GM12891 (cell line): ENCODE measurements around the gene CGGBP1. TPM values are rescaled to one million over a fixed set of nuclear protein-coding genes. Genes with fewer than 3 reads are reported as not detected.
A peak's percentile ranks its signal among the peaks of the same experiment; 100 is the strongest.

Source experiments
- DNase-seq: peaks from one replicate; pipeline ENCODE4 v3.0.0; 2011; ENCODE audit warnings: low spot score; ENCODE audit not compliant: insufficient read length
- FAIRE-seq: peaks from 2 replicates; lab custom pipeline; 2011; peaks lifted over from hg19 to GRCh38; lab: Jason Lieb, UNC
- PAX5 ChIP-seq: IDR thresholded peaks from 2 replicates; pipeline ENCODE4 v1.6.1; 2011; ENCODE audit warnings: low read length, moderate library complexity, mild to moderate bottlenecking; ENCODE audit not compliant: insufficient read depth, severe bottlenecking
- POLR2A ChIP-seq: IDR thresholded peaks from 2 replicates; pipeline ENCODE4 v1.6.1; 2011; ENCODE audit warnings: low read depth, low read length, control low read depth
- POLR2AphosphoS5 ChIP-seq: IDR thresholded peaks from 2 replicates; pipeline ENCODE4 v1.6.1; 2011; ENCODE audit warnings: low read depth, low read length, control low read depth
- POU2F2 ChIP-seq: IDR thresholded peaks from 2 replicates; pipeline ENCODE4 v1.6.1; 2011; ENCODE audit warnings: low read depth, mild to moderate bottlenecking, control low read depth, low read length, moderate library complexity
- SPI1 ChIP-seq: IDR thresholded peaks from 2 replicates; pipeline ENCODE4 v1.6.1; 2011; ENCODE audit warnings: low read depth, low read length, control low read depth
- TAF1 ChIP-seq: IDR thresholded peaks from 2 replicates; pipeline ENCODE4 v1.6.1; 2011; ENCODE audit warnings: low read depth, low read length, control low read depth
- polyA plus RNA-seq: library from polyadenylated mRNA; unstranded; fragments of >200 nt; gene quantifications from one replicate; pipeline ENCODE4 v1.2.1, GENCODE V29; 2012; ENCODE audit warnings: low read depth, missing spikeins, inconsistent platforms; ENCODE audit not compliant: missing spikeins

The CGGBP1 gene
- polyA plus RNA-seq = 25.1 TPM

DNA sequence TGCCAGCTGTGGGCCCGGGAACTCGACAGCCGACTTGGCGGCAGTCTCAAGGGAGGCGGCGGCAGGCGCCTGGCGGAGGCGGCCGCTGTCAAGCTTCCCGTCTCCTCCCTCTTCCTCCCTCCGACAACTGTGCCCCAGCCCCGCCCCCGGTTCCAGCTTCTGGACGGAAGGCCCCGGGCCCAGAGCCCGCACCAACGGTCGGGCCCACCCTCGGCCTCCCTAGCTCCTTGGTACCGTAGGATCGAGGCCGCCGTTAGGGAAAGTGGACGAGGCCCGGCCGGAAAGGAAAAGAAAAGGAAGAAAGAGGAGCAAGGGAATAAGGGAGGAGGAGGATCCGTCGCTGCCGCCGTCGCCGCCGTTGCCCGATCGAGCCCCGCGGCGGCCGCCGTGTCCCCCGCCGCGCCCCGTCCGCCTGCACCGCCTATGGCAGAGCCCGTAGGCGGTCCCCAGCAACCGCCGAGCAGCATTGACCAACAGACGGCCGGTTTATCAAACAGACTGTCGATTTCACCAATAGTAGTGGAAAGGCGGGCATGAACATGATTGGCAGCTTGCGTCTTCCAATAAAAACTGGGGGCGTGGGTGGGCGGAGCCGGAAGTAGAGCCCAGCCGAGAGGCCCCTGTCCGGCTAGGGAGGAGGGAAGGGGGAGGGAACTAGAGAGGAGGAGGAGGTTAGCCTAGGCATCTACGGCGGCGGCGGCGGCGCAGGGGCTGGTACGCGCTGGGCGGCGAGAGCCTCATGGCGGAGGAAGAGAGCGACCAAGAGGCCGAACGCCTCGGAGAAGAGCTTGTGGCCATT, at the start of gene CGGBP1, which contains the start of gene ZNF654:
Gene CGGBP1 (minus strand): TSS at position 425 of the 799 bp plus-strand sequence. CDS start 3,029 bp downstream, outside the sequence.
Gene ZNF654 (plus strand): TSS at position 675 of the 799 bp plus-strand sequence. CDS start 65 bp downstream, at position 740.
- TF ChIP-seq PAX5 (no peak), POU2F2 (0 out of 2 replicates have a peak, but pooled peaks have one; percentile 25), POLR2AphosphoS5 (peak; percentile 79), TAF1 (peak; percentile 54; the same call in 1 of the 2 replicates), POLR2A (peak; percentile 73), SPI1 (peak; percentile 34; the same call in 1 of the 2 replicates)
- FAIRE-seq (peak; percentile 96), DNase-seq (peak; percentile 78)

DNA sequence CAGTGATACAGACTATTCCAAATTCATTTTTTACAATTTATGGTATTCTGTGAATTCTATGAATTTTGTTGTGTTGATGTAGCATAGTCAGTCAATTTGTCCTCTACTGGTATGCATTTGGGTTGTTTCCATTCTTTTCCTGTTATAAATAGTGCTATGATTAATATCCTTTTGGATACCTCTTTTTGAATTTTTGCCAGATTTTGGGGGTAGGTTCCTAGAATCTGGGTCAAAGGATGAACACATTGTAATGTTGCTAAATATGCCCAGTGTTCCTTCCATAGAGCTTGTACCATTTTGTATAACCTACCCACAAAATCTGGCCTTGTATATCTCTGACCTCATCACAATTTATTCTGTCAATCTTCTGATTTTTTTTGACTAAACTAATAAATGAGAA, 46.5 kb upstream of the CGGBP1 start:
- DNase-seq = no peak
- no peak for FAIRE-seq
- TF ChIP-seq PAX5 (no peak), TAF1 (no peak)

DNA sequence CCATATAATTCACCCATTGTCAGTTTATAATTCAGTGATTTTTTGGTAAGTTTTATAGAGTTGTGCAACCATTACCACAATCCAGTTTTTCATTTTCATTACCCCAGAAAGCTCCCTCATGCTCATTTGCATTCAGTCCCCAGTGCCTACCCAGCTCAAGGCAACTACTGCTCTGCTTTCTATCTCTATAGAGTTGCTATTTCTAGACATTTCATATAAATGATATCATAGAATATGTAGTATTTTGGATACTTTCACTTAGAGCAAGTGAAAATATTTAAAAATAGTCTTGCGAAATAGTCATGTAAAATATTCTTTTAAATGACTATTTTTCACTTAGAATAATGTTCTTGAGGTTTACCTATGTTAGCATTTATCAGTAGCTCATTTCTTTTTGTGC, 42.3 kb upstream of the CGGBP1 start:
- DNase-seq = no peak
- TF ChIP-seq POLR2A (no peak), TAF1 (no peak), PAX5 (no peak), POU2F2 (no peak), POLR2AphosphoS5 (no peak), SPI1 (no peak)
- no peak for FAIRE-seq

- DNase-seq (no peak), FAIRE-seq (no peak)
- no peak for TF ChIP-seq SPI1
- TF ChIP-seq POLR2AphosphoS5 = no peak
- no peak for TF ChIP-seq POU2F2
- TF ChIP-seq PAX5 = no peak
- TF ChIP-seq POLR2A = no peak
- TF ChIP-seq TAF1 = no peak
These were observed 34.5 kb upstream of the CGGBP1 start for GRCh38 chr3:88093266-88093665.

DNA sequence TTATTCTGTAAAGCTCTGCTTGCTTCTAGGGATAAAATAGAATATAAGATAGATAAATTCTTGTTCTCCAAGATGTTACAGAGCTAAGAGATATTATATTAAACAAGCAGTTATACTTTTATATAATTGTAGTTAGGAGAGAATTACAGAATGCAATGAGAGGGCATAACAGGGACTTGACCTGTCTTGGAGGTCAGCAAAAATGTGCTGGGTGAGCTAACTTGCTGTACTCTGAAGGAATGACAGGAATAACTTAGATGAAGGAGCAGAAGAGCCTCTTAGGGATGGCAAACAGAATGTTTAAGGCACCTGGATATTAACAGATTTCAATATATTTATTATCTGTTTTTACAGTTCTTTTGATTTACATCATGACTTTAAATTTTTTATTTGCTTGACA, 33.5 kb upstream of the CGGBP1 start:
- TF ChIP-seq SPI1 (no peak), POLR2AphosphoS5 (no peak), POLR2A (no peak), POU2F2 (no peak), TAF1 (no peak), PAX5 (no peak)
- DNase-seq (no peak), FAIRE-seq (no peak)

DNA sequence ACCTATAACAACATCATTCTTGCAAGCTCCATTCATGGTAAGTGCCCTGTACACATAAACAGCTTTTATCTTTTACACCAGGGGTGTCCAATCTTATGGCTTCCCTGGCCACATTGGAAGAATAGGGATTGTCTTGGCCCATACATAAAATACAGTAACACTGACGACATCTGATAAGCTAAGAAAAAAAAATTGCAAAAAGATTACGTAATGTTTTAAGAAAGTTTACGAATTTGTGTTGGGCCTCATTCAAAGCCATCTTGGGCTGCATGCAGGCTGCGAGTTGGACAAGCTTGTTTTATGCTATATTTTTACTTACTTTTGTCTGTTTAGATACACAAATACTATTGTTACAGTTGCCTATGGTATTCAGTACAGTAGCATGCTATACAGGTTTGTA, 31.9 kb upstream of the CGGBP1 start:
- DNase-seq (no peak), FAIRE-seq (peak; percentile 28)
- no peak for TF ChIP-seq TAF1
- TF ChIP-seq POLR2A = no peak
- TF ChIP-seq POU2F2 = no peak
- TF ChIP-seq SPI1 = no peak
- TF ChIP-seq POLR2AphosphoS5 = no peak
- no peak for TF ChIP-seq PAX5

DNA sequence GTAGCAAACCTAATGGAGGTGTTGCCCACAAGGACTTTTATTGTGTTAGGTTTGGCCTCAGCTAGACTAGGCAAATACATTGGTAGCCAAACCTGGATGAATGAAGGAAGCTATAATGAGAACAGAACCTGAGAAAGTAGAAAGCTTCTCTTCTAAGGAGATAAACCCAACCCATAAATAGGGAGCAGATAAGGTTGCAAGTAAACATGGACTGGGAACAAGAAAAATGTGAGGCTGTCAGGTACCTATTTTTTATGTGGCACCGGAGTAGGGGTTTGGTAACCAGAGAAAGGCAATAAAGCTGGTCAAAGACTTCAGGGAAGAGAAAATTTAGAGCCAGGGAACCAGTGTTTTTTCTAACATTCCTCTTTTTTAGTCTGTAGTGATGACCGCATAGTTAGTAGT, 25.3 kb upstream of the CGGBP1 start:
- DNase-seq (no peak), FAIRE-seq (no peak)
- TF ChIP-seq PAX5 (no peak), POLR2AphosphoS5 (no peak)

DNA sequence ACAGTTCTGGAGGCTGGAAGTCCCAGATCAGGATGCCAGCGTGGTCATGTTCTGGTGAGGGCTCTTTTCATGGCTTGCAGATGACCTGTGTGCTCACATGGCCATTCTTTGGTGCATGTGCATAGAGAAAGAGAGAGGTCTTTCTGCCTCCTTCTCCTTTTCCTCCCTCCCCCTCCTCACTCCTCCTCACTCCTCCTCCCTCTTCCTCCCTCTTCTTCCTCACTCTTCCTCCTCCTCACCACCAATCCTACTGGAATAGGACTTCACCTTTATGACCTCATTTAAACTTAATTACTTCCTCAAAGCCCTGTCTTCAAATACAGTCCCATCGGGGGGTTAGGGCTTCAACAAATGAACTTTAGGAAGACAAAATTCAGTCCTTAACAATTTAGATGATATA, 24.0 kb upstream of the CGGBP1 start:
- FAIRE-seq = no peak
- DNase-seq = no peak
- TF ChIP-seq POLR2AphosphoS5 (no peak), POLR2A (no peak), POU2F2 (no peak), PAX5 (no peak), SPI1 (no peak), TAF1 (no peak)

DNA sequence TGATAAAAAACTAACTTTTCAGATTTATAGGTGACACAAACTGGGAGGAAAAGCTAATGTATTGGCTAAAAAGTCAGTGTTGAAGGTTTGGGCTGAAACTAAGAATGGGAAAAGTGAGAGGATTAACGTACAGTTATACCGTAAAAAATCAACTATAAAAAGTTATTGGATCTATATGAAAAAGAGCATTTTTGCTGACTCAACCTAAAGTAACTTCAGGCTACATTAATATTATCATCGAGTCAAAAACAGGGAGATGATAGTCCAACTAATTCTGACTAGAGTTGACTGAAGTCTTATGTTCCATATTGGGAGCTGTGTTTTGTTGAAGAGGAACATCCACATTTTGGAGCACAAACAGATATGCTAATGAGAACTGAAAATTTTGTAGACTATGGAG, 20.1 kb upstream of the CGGBP1 start:
- DNase-seq = no peak
- TF ChIP-seq TAF1 (no peak), POLR2AphosphoS5 (no peak), POLR2A (no peak), SPI1 (no peak), POU2F2 (no peak), PAX5 (no peak)
- no peak for FAIRE-seq

GRCh38 chr3:88076712-88077111, 17.9 kb upstream of the CGGBP1 start:
- DNase-seq (no peak), FAIRE-seq (no peak)
- no peak for TF ChIP-seq POLR2A
- TF ChIP-seq PAX5 = no peak
- no peak for TF ChIP-seq POU2F2
- TF ChIP-seq TAF1 = no peak
- TF ChIP-seq POLR2AphosphoS5 = no peak
- TF ChIP-seq SPI1 = no peak
